HepG2 (cell line): ENCODE results near the gene INHBC. TPM values are rescaled to one million over a fixed set of nuclear protein-coding genes. Genes with fewer than 3 reads are reported as not detected.

Experiments
- ATAC-seq: fragments of 200-7000 bp; cut with Tn5 transposase; 3 replicates; pipeline ENCODE4 v1.9.1; 2020; ENCODE audit warnings: mild to moderate bottlenecking, moderate library complexity
- BruUV-seq: library from RNA; stranded (reverse); fragments of 400-500 nt; replicated peaks from 2 replicates; lab custom pipeline; 2021; lab: Mats Ljungman, UMichigan
- CTCF ChIA-PET: fragments of 300-600 bp; formaldehyde crosslinking; extraction: SDS; loops from one replicate; lab custom pipeline; 2021; ENCODE audit warnings: low total read pairs, inconsistent platforms, low intra/inter-chr PET ratio; lab: Yijun Ruan, JAX
- POLR2A ChIA-PET: fragments of 350-600 bp; sonication (Branson Sonifier 250); formaldehyde crosslinking; loops from one replicate; lab custom pipeline; 2020; ENCODE audit warnings: antibody characterized with exemption, inconsistent platforms; lab: Yijun Ruan, JAX
- DNase-seq: peaks from one replicate; pipeline ENCODE4 v3.0.0-alpha.2; 2015; ENCODE audit warnings: low spot score
- FAIRE-seq: peaks from 3 replicates; lab custom pipeline; 2011; peaks lifted over from hg19 to GRCh38; lab: Jason Lieb, UNC
- H2AFZ ChIP-seq: one replicate; pipeline ENCODE4 v1.6.1; 2011; ENCODE audit warnings: low read length, inconsistent platforms
- H3K27ac ChIP-seq: fragments of 300-600 bp; 3 replicates; pipeline ENCODE4 v1.8.0; 2011; ENCODE audit warnings: mixed run types, mild to moderate bottlenecking, mixed read lengths, low read length, inconsistent platforms; ENCODE audit not compliant: insufficient read depth; ENCODE audit errors: extremely low read length
- H3K27me3 ChIP-seq, 2 experiments: fragments of 200-600 bp in 1 of 2; 2 replicates in 1 of 2; 3 replicates in 1 of 2; pipeline versions ENCODE4 v1.6.0 to v1.8.0; 2011; ENCODE audit warnings: low read length in 2 of 2, mild to moderate bottlenecking in 2 of 2, moderate library complexity in 2 of 2, inconsistent platforms in 1 of 2; ENCODE audit not compliant: insufficient read depth in 2 of 2, control insufficient read depth in 1 of 2
- H3K36me3 ChIP-seq, 2 experiments: fragments of 200-600 bp in 1 of 2; replicated peaks in 1 of 2; 2 replicates in 1 of 2; 3 replicates in 1 of 2; pipeline versions ENCODE4 v1.5.1 to v1.8.0; 2011; ENCODE audit warnings: low read length in 2 of 2, inconsistent platforms in 1 of 2; ENCODE audit not compliant: insufficient read depth in 2 of 2, control insufficient read depth in 1 of 2
- H3K4me1 ChIP-seq: 2 replicates; pipeline ENCODE4 v1.5.1; 2012; ENCODE audit warnings: low read length, inconsistent platforms; ENCODE audit not compliant: insufficient read depth
- H3K4me2 ChIP-seq: 2 replicates; pipeline ENCODE4 v1.6.0; 2011; ENCODE audit warnings: low read depth, low read length, inconsistent platforms
- H3K4me3 ChIP-seq, 3 experiments: fragments of 200-600 bp in 1 of 3; sonication (generic), shearing (Covaris generic) in 1 of 3; replicated peaks in 1 of 3; 2 replicates each; pipeline ENCODE4 v1.5.1; 2011 to 2016; ENCODE audit warnings: low read length in 3 of 3, inconsistent platforms in 2 of 3, low read depth in 2 of 3, mild to moderate bottlenecking in 2 of 3, control low read depth in 1 of 3, mixed read lengths in 1 of 3; ENCODE audit not compliant: insufficient read depth in 1 of 3
- H3K79me2 ChIP-seq: one replicate; pipeline ENCODE4 v1.6.1; 2011; ENCODE audit warnings: low read length, inconsistent platforms; ENCODE audit not compliant: insufficient read depth
- H3K9ac ChIP-seq: 2 replicates; pipeline ENCODE4 v1.6.0; 2011; ENCODE audit warnings: mild to moderate bottlenecking, low read depth, low read length, inconsistent platforms; ENCODE audit not compliant: insufficient read depth
- H3K9me3 ChIP-seq: 2 replicates; pipeline ENCODE4 v1.5.1; 2012; ENCODE audit warnings: mild to moderate bottlenecking, low read length
- H4K20me1 ChIP-seq: 2 replicates; pipeline ENCODE4 v1.6.0; 2011; ENCODE audit warnings: inconsistent platforms, mild to moderate bottlenecking, low read length, moderate library complexity; ENCODE audit not compliant: insufficient read depth
- ATM ChIP-seq: fragments of 450-650 bp; IDR thresholded peaks from 2 replicates; pipeline ENCODE4 v1.7.1; 2017; ENCODE audit warnings: mild to moderate bottlenecking, borderline replicate concordance
- BORCS8-MEF2B ChIP-seq: sonication (generic); formaldehyde crosslinking; IDR thresholded peaks from 2 replicates; pipeline ENCODE4 v1.8.0; 2022; ENCODE audit warnings: mild to moderate bottlenecking, missing genetic modification reagents
- ETV6 ChIP-seq: sonication (generic); formaldehyde crosslinking; conservative IDR thresholded peaks from 2 replicates; pipeline ENCODE4 v1.4.0; 2020; ENCODE audit warnings: missing genetic modification reagents
- HDAC1 ChIP-seq: sonication (generic); formaldehyde crosslinking; IDR thresholded peaks from 2 replicates; pipeline ENCODE4 v1.5.1; 2020; ENCODE audit warnings: mild to moderate bottlenecking, missing genetic modification reagents
- HOXA7 ChIP-seq: sonication (generic); formaldehyde crosslinking; IDR thresholded peaks from 2 replicates; pipeline ENCODE4 v1.8.1; 2022; ENCODE audit warnings: mild to moderate bottlenecking, missing genetic modification reagents, moderate library complexity
- NPAS2 ChIP-seq: sonication (generic); formaldehyde crosslinking; IDR thresholded peaks from 2 replicates; pipeline ENCODE4 v1.8.0; 2022; ENCODE audit warnings: mild to moderate bottlenecking, missing genetic modification reagents, borderline replicate concordance
- SCMH1 ChIP-seq: sonication (generic); formaldehyde crosslinking; IDR thresholded peaks from 2 replicates; pipeline ENCODE4 v1.9.0; 2021; ENCODE audit warnings: missing genetic modification reagents, mild to moderate bottlenecking, borderline replicate concordance
- SMYD3 ChIP-seq: sonication (generic); formaldehyde crosslinking; IDR thresholded peaks from 2 replicates; pipeline ENCODE4 v1.8.1; 2023; ENCODE audit warnings: mild to moderate bottlenecking, missing genetic modification reagents
- STAT5B ChIP-seq: sonication (generic); formaldehyde crosslinking; IDR thresholded peaks from 2 replicates; pipeline ENCODE4 v1.4.0; 2020; ENCODE audit warnings: missing genetic modification reagents
- TCF12 ChIP-seq, 2 experiments: fragments of 450-650 bp in 1 of 2; sonication (generic) in 1 of 2; formaldehyde crosslinking in 1 of 2; IDR thresholded peaks; 2 replicates each; pipeline versions ENCODE4 v1.6.1 to v1.8.0; 2017 to 2022; ENCODE audit warnings: antibody characterized with exemption in 1 of 2, mild to moderate bottlenecking in 1 of 2, missing genetic modification reagents in 1 of 2, moderate library complexity in 1 of 2
- ZNF225 ChIP-seq: sonication (generic); formaldehyde crosslinking; IDR thresholded peaks from 2 replicates; pipeline ENCODE4 v1.4.0; 2020; ENCODE audit warnings: mild to moderate bottlenecking, missing genetic modification reagents
- ZNF703 ChIP-seq: sonication (generic); formaldehyde crosslinking; IDR thresholded peaks from 2 replicates; pipeline ENCODE4 v1.5.1; 2020; ENCODE audit warnings: missing genetic modification reagents, mild to moderate bottlenecking, moderate library complexity, borderline replicate concordance
- ZNF790 ChIP-seq: sonication (generic); formaldehyde crosslinking; IDR thresholded peaks from 2 replicates; pipeline ENCODE4 v1.8.0; 2022; ENCODE audit warnings: missing genetic modification reagents, mild to moderate bottlenecking, borderline replicate concordance
- WGBS: methylation state at CpG from one replicate; pipeline ENCODE4 v1.1.6; 2017; ENCODE audit warnings: low lambda C conversion rate; 5-methylcytosine and 5-hydroxymethylcytosine counted together
- in situ Hi-C: cut with HindIII; loops from 2 replicates; pipeline ENCODE4 v1.10.0; 2017; ENCODE audit warnings: low pct_unique_long_range_greater_than_20kb; ENCODE audit not compliant: extremely low pct_ligation_motif_present
- intact Hi-C: fragments of 100-400 bp; cut with micrococcal nuclease; formaldehyde crosslinking; loops from one replicate; pipeline ENCODE4 v1.10.0; 2022; ENCODE audit not compliant: unreplicated experiment
- polyA plus RNA-seq, 8 experiments: library from polyadenylated mRNA; depleted of rRNA in 3 of 8; stranded (reverse) in 7 of 8; unstranded in 1 of 8; fragments of >200 nt; fragmentation: Illumina TruSeq in 4 of 8; extraction: Trizol in 4 of 8; gene quantifications; 2 replicates each; pipeline versions ENCODE4 v1.2.1 to v1.2.3, GENCODE V29; 2011 to 2016; ENCODE audit warnings: low read depth in 4 of 8, missing spikeins in 1 of 8, mixed read lengths in 1 of 8; ENCODE audit not compliant: insufficient read depth in 1 of 8
- total RNA-seq, 5 experiments: library from RNA; depleted of rRNA; stranded (reverse); fragments of >200 nt; fragmentation: Illumina TruSeq; extraction: Trizol; gene quantifications; 2 replicates each; pipeline ENCODE4 v1.2.3, GENCODE V29; 2016; ENCODE audit warnings: low read depth in 1 of 5
- TF ChIP-seq, protein P1 (sequence below): fragments of 450-650 bp; IDR thresholded peaks from 2 replicates; pipeline ENCODE4 v1.6.1; 2017; ENCODE audit warnings: mild to moderate bottlenecking
- TF ChIP-seq, protein P2 (sequence below): sonication (generic); formaldehyde crosslinking; IDR thresholded peaks from 2 replicates; pipeline ENCODE4 v1.4.0; 2020; ENCODE audit warnings: missing genetic modification reagents

The INHBC gene
- total and polyA plus RNA-seq, 2 of the 13 experiments (the other 11 are each of a cell fraction or from before 2014, with no cell fraction given), result 1.8 to 13.8 TPM

DNA sequence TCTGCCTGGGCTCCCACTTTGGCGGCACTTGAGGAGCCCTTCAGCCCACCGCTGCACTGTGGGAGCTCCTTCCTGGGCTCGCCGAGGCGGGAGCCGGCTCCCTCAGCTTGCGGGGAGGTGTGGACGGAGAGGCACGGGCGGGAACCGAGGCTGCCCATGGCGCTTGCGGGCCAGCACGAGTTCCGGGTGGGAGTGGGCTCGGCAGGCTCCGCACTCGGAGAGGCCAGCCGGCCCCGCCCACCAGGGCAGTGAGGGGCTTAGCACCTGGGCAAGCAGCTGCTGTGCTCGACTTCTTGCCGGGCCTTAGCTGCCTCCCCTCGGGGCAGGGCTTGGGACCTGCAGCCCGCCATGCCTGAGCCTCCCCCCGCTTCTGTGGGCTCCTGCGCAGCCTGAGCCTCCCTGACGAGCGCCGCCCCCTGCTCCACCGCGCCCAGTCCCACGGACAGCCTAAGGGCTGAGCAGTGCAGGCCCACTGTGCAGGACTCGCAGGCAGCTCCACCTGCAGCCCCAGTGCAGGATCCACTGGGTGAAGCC, 48.3 kb upstream of the INHBC start:
- H3K36me3 ChIP-seq, result 0 out of 5 replicates have a peak, but pooled peaks cover 0 to 4% of the 10 kb centered on the region in 2 experiments
- no peaks in the 10 kb centered on the region for H3K4me1 ChIP-seq
- no peak overlapping the region for H3K4me2 ChIP-seq
- DNase-seq (no peak), ATAC-seq (no peak), FAIRE-seq (no peak)
- no peaks in the 10 kb centered on the region for H3K9me3 ChIP-seq
- intact Hi-C loops (no loop called here), in situ Hi-C loops (no loop called here)
- no peak overlapping the region for H2AFZ ChIP-seq
- no peak overlapping the region for H3K9ac ChIP-seq
- WGBS, result 98% methylated on average over 11 of the region's 33 CpGs
- H4K20me1 ChIP-seq, result no peaks in the 10 kb centered on the region
- BruUV-seq, result no TSS peak
- H3K4me3 ChIP-seq, result no peak overlapping the region
- POLR2A ChIA-PET, result no interaction called here
- no peaks in the 10 kb centered on the region for H3K79me2 ChIP-seq
- no peaks in the 10 kb centered on the region for H3K27me3 ChIP-seq
- CTCF ChIA-PET, result no interaction called here
- TF ChIP-seq HDAC1 (CRISPR knock-in tag) (no peak), NPAS2 (CRISPR knock-in tag) (no peak), ATM (no peak), STAT5B (no peak), TCF12 (IDR thresholded peaks at IDR 0.05) (no peak), TCF12 (CRISPR knock-in tag; IDR thresholded peaks at IDR 0.05) (no peak), ZNF790 (no peak), HOXA7 (no peak), ZNF225 (CRISPR knock-in tag) (no peak), ZNF703 (CRISPR knock-in tag) (no peak), ETV6 (CRISPR knock-in tag) (no peak), SCMH1 (CRISPR knock-in tag) (no peak), SMYD3 (CRISPR knock-in tag) (no peak), BORCS8-MEF2B (CRISPR knock-in tag) (no peak)
- TF ChIP-seq, protein P1, sequence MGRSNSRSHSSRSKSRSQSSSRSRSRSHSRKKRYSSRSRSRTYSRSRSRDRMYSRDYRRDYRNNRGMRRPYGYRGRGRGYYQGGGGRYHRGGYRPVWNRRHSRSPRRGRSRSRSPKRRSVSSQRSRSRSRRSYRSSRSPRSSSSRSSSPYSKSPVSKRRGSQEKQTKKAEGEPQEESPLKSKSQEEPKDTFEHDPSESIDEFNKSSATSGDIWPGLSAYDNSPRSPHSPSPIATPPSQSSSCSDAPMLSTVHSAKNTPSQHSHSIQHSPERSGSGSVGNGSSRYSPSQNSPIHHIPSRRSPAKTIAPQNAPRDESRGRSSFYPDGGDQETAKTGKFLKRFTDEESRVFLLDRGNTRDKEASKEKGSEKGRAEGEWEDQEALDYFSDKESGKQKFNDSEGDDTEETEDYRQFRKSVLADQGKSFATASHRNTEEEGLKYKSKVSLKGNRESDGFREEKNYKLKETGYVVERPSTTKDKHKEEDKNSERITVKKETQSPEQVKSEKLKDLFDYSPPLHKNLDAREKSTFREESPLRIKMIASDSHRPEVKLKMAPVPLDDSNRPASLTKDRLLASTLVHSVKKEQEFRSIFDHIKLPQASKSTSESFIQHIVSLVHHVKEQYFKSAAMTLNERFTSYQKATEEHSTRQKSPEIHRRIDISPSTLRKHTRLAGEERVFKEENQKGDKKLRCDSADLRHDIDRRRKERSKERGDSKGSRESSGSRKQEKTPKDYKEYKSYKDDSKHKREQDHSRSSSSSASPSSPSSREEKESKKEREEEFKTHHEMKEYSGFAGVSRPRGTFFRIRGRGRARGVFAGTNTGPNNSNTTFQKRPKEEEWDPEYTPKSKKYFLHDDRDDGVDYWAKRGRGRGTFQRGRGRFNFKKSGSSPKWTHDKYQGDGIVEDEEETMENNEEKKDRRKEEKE, result no peak
- TF ChIP-seq, protein P2, sequence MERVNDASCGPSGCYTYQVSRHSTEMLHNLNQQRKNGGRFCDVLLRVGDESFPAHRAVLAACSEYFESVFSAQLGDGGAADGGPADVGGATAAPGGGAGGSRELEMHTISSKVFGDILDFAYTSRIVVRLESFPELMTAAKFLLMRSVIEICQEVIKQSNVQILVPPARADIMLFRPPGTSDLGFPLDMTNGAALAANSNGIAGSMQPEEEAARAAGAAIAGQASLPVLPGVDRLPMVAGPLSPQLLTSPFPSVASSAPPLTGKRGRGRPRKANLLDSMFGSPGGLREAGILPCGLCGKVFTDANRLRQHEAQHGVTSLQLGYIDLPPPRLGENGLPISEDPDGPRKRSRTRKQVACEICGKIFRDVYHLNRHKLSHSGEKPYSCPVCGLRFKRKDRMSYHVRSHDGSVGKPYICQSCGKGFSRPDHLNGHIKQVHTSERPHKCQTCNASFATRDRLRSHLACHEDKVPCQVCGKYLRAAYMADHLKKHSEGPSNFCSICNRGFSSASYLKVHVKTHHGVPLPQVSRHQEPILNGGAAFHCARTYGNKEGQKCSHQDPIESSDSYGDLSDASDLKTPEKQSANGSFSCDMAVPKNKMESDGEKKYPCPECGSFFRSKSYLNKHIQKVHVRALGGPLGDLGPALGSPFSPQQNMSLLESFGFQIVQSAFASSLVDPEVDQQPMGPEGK (CRISPR knock-in tag), result no peak
- H3K27ac ChIP-seq, result no peak overlapping the region
